GM13976 (cell line): ENCODE data around the gene ITGB6.

Experiments
- DNase-seq: peaks from one replicate; pipeline ENCODE4 v3.0.0; 2012; ENCODE audit warnings: low spot score
- CTCF ChIP-seq: IDR thresholded peaks from 2 replicates; pipeline ENCODE4 v1.5.1; 2012; ENCODE audit warnings: borderline replicate concordance, mild to moderate bottlenecking; ENCODE audit not compliant: insufficient read depth; ENCODE audit errors: extremely low read depth, missing control alignments, control extremely low read depth
- in situ Hi-C: fragments of 300-500 bp; cut with MboI; formaldehyde crosslinking; loops from one replicate; pipeline ENCODE4 v1.12.0; 2022; ENCODE audit warnings: low sequenced_read_pairs, mixed read lengths, inconsistent platforms; ENCODE audit not compliant: unreplicated experiment

Gene ITGB6

GRCh38 chr2:160227293-160227915 lies 27.3 kb upstream of the ITGB6 start:
- in situ Hi-C loops, result no loop called here
- no peak for TF ChIP-seq CTCF
- no peak for DNase-seq

- in situ Hi-C loops, result no loop called here
- TF ChIP-seq CTCF, result no peak
- no peak for DNase-seq
These were observed 26.3 kb upstream of the ITGB6 start for GRCh38 chr2:160226367-160226766.

GRCh38 chr2:160225722-160226121 lies 25.6 kb upstream of the ITGB6 start:
- DNase-seq, result no peak
- in situ Hi-C loops, result no loop called here
- no peak for TF ChIP-seq CTCF

GRCh38 chr2:160224507-160224906 lies 24.4 kb upstream of the ITGB6 start:
- no peak for DNase-seq
- in situ Hi-C loops, result no loop called here
- TF ChIP-seq CTCF, result no peak

GRCh38 chr2:160224060-160224459 lies 24.0 kb upstream of the ITGB6 start:
- TF ChIP-seq CTCF, result no peak
- DNase-seq, result peak; percentile 80
- in situ Hi-C loops, result no loop called here

- TF ChIP-seq CTCF, result no peak
- DNase-seq, result no peak
- in situ Hi-C loops, result no loop called here
These were observed 23.5 kb upstream of the ITGB6 start for GRCh38 chr2:160223560-160223959.
